HG03432 (cell line): ENCODE results near the gene INTS1.

ENCODE experiments used
- ATAC-seq: cut with Tn5 transposase; IDR thresholded peaks from one replicate; pipeline ENCODE4 v1.9.1; 2021; ENCODE audit warnings: mild to moderate bottlenecking, moderate library complexity; ENCODE audit not compliant: unreplicated experiment

The INTS1 gene

GRCh38 chr7:1466524-1467271 lies 37.5 kb downstream of the INTS1 start:
- ATAC-seq, result no peak

GRCh38 chr7:1464694-1465093 lies 39.5 kb downstream of the INTS1 start:
- ATAC-seq, result no peak

GRCh38 chr7:1463676-1464223 lies 40.4 kb downstream of the INTS1 start:
- no peak for ATAC-seq

- ATAC-seq, result no peak
These were observed 42.4 kb downstream of the INTS1 start for GRCh38 chr7:1461646-1462375.

- ATAC-seq, result no peak
These were observed 43.2 kb downstream of the INTS1 start for GRCh38 chr7:1460821-1461645.

- ATAC-seq, result no peak
These were observed 44.0 kb downstream of the INTS1 start for GRCh38 chr7:1459920-1460820.

GRCh38 chr7:1459512-1459892 lies 44.7 kb downstream of the INTS1 start:
- ATAC-seq, result peak; percentile 94

GRCh38 chr7:1458683-1459511 lies 45.3 kb downstream of the INTS1 start, which contains the start of gene MICALL2:
Gene MICALL2, minus strand, starts transcription at chr7:1459470. Its CDS starts 144 bp downstream, at chr7:1459326.
- peak; percentile 15 for ATAC-seq

- no peak for ATAC-seq
These were observed 46.1 kb downstream of the INTS1 start for GRCh38 chr7:1457949-1458682.

GRCh38 chr7:1457059-1457948 lies 46.9 kb downstream of the INTS1 start:
- no peak for ATAC-seq

GRCh38 chr7:1455955-1456354 lies 48.2 kb downstream of the INTS1 start:
- no peak for ATAC-seq

- no peak for ATAC-seq
These were observed 48.8 kb downstream of the INTS1 start for GRCh38 chr7:1455241-1455939.

GRCh38 chr7:1454542-1454941 lies 49.6 kb downstream of the INTS1 start:
- no peak for ATAC-seq

GRCh38 chr7:1452205-1452604 lies 52.0 kb downstream of the INTS1 start:
- no peak for ATAC-seq

- no peak for ATAC-seq
These were observed 53.2 kb downstream of the INTS1 start for GRCh38 chr7:1450987-1451386.

- no peak for ATAC-seq
These were observed 53.8 kb downstream of the INTS1 start for GRCh38 chr7:1450431-1450830.

- no peak for ATAC-seq
These were observed 54.2 kb downstream of the INTS1 start for GRCh38 chr7:1449951-1450350.
